ENCODE results near the gene MEIS2.
A peak's percentile ranks its signal among the peaks of the same experiment; 100 is the strongest.

The MEIS2 gene

GRCh38 chr15:36898536-36899126 lies 201.7 kb downstream of the MEIS2 start:
- no peaks in the 10 kb centered on the region for H3K4me1 Mint-ChIP-seq
- H3K36me3 Mint-ChIP-seq: no peaks in the 10 kb centered on the region
- H3K4me3 Mint-ChIP-seq: no peak overlapping the region

GRCh38 chr15:36897834-36898233 lies 202.5 kb downstream of the MEIS2 start:
- DNase-seq (ENCODE audit: low spot score in 2 of 2): no peak
- Mint-ChIP-seq H3K4me3 (no peak overlapping the region), H3K9me3 (no peaks in the 10 kb centered on the region), H3K27ac (no peak overlapping the region), H3K4me1 (no peaks in the 10 kb centered on the region), H3K36me3 (no peaks in the 10 kb centered on the region)
- no peak for ATAC-seq

More at GRCh38 chr15:36898536-36899126, 201.7 kb downstream of the MEIS2 start:
- H3K9me3 Mint-ChIP-seq: no peaks in the 10 kb centered on the region
- ATAC-seq (no peak), DNase-seq (ENCODE audit: low spot score in 2 of 2) (no peak)
- no peak overlapping the region for H3K27ac Mint-ChIP-seq

- no peak for ATAC-seq
- Mint-ChIP-seq H3K36me3 (no peaks in the 10 kb centered on the region), H3K27ac (no peak overlapping the region), H3K4me3 (no peak overlapping the region), H3K9me3 (no peaks in the 10 kb centered on the region), H3K4me1 (no peaks in the 10 kb centered on the region)
- DNase-seq (ENCODE audit: low spot score in 2 of 2): no peak
Observed at GRCh38 chr15:36896949-36897348, 203.4 kb downstream of the MEIS2 start.

DNA sequence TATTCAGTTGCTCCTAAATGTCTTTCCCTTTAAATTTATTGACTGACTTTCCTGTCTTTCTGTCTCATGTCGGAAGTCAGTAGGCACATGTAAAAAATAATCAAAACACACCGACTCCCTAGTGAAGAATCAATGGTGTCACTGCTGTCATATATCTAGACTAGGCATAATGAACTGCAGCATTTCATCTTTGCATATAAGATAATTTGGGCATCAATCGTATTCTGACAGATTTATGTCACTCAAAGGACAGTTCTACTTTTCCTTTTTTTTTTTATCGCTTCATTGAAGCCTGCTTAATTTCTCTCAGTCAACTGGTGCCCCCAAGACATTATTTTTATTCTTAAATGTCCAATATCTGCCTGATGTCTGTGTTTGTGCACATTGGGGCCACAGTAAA lies 206.3 kb downstream of the MEIS2 start:
- Mint-ChIP-seq H3K9me3 (no peaks in the 10 kb centered on the region), H3K4me1 (no peaks in the 10 kb centered on the region), H3K4me3 (no peak overlapping the region), H3K36me3 (no peaks in the 10 kb centered on the region), H3K27ac (no peak overlapping the region)
- ATAC-seq (no peak), DNase-seq (ENCODE audit: low spot score in 2 of 2) (no peak)

DNA sequence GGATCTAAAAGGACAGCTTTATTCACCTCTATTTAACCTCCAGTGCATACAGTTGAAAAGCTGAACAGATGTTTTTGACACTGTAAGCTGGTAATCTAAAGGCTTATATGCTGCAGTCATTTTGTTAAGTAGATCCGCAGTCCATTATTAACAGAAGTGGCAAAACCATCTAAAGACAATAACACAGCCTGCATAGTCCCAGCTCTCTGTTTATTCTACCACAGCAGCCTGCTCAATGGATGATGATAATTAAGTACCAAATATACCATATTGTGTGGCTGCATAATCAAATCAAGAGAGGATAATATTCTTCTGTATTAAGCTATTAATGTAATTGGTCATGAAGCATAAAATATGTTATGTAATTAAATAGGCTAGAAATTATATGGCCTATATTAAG lies 207.1 kb downstream of the MEIS2 start:
- no peaks in the 10 kb centered on the region for H3K9me3 Mint-ChIP-seq
- H3K36me3 Mint-ChIP-seq: no peaks in the 10 kb centered on the region
- no peak for ATAC-seq
- H3K27ac Mint-ChIP-seq: no peak overlapping the region
- no peaks in the 10 kb centered on the region for H3K4me1 Mint-ChIP-seq
- H3K4me3 Mint-ChIP-seq: no peak overlapping the region
- DNase-seq (ENCODE audit: low spot score in 2 of 2): no peak

DNA sequence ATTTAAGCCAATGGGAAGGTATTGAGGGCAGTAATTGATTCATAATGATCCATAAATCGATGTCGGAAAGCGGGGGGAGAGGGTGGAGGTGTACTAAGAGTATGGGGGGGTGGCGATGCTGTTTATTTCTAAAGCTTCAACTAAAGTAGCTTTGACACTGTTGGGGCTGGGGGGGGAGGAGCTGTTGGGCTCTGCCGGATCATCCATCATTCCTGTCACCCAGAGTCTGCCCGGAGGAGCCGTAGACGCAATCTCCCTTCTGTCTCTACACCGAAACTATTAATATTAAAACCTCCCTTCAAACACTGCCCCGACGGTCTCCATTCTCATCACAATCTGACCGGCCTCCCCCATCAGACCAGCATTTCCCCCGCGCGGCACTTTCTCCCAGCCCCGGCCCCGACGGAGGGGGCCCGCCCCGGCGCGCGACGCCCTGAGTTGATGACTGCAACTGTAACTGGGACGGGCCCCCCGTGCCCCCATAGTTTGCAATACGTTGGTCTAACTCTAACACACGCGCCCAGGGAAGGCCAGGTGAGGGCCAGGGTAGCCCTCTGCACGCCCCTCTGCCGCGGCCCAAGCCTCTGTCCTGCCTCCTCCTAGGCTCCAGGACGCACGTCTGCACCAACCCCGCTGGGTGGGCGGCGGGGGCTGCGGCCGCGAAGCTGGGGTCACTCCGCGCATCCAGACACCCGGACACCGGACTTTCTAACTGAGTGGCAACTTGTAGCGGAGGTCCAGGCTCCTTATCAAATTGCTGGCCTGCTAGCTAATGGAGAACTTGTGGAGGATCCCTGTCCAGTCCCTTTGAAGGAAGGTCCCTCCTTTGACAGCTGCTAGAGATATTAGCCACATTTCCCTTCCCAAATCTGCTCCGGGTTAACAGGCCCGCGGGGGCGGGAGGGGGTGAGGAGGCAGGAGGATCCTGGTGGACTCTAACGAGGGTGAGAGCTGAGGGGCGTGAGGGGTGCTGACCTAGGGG lies 212.0 kb downstream of the MEIS2 start:
- Mint-ChIP-seq H3K4me1 (peaks cover 17% of the 10 kb centered on the region), H3K27ac (no peak overlapping the region), H3K4me3 (no peak overlapping the region), H3K36me3 (no peaks in the 10 kb centered on the region), H3K9me3 (no peaks in the 10 kb centered on the region)
- ATAC-seq (no peak), DNase-seq (ENCODE audit: low spot score in 2 of 2) (no peak)

DNA sequence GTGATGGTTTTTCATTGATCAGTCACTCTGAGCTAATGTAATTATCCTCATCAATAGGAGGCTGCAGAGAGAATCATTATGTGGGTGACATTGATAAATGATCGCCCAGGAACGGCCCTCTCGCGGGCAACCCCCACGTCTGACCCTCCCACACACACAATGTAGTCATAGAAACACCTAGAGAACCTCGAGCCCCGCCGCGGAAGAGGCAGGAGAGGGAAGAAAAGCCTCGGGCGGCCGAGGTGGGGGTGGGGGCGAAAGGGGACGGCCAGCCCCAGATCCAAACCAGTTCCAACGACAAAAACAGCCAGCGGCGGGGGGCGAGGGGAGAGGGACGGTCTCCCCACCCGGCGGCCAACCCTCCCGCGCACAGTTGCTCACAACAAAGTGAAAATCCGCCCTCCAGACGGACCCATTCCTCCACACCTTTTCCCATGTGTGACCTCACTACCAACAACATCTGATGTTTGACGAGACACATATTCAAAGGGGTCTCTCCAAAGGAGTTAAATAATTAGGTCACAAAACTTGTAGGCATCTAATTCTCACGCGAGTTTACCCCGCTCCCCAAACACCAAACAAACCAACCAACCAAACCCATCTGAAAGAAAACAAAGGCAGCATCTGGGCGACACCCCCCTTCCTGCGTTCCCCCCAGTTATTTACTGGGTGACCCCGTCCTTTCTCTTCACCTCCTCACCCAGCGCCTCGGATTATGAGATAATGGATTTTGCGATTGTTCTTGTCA lies 213.0 kb downstream of the MEIS2 start:
- no peaks in the 10 kb centered on the region for H3K36me3 Mint-ChIP-seq
- no peak overlapping the region for H3K4me3 Mint-ChIP-seq
- ATAC-seq: no peak
- no peak for DNase-seq (ENCODE audit: low spot score in 2 of 2)
- H3K27ac Mint-ChIP-seq: no peak overlapping the region
- peaks cover 17% of the 10 kb centered on the region for H3K4me1 Mint-ChIP-seq
- no peaks in the 10 kb centered on the region for H3K9me3 Mint-ChIP-seq

GRCh38 chr15:36886701-36887100 lies 213.6 kb downstream of the MEIS2 start:
- H3K4me3 Mint-ChIP-seq: no peak overlapping the region
- no peak for DNase-seq (ENCODE audit: low spot score in 2 of 2)
- H3K36me3 Mint-ChIP-seq: no peaks in the 10 kb centered on the region
- no peaks in the 10 kb centered on the region for H3K9me3 Mint-ChIP-seq
- ATAC-seq: no peak
- no peak overlapping the region for H3K27ac Mint-ChIP-seq
- H3K4me1 Mint-ChIP-seq: peaks cover 17% of the 10 kb centered on the region

- DNase-seq (ENCODE audit: low spot score in 2 of 2) (no peak), ATAC-seq (no peak)
Observed at GRCh38 chr15:36886191-36886590, 214.2 kb downstream of the MEIS2 start.

DNA sequence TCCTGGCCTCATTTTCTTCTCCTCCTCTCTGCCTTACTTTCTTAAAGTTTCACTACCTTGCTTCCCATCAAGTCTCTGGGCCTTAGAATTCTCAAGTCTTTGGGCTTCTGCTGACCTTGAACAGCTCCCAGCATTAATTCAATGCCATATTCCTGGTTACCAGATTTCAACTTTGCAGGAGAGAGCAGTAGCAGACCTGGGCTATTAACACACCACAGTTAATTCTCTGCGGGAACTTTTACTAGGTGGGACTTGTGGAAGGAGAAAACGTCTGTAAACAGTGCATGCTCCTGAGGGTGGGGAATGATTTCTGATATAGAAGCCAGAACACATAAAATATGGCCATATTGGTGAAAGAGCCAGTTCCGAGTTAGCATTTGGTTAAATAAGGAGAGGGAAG lies 214.6 kb downstream of the MEIS2 start:
- Mint-ChIP-seq H3K4me1 (peaks cover 17% of the 10 kb centered on the region), H3K4me3 (no peak overlapping the region), H3K36me3 (no peaks in the 10 kb centered on the region), H3K27ac (no peak overlapping the region), H3K9me3 (no peaks in the 10 kb centered on the region)
- no peak for ATAC-seq
- DNase-seq (ENCODE audit: low spot score in 2 of 2): no peak

More at GRCh38 chr15:36886191-36886590, 214.2 kb downstream of the MEIS2 start:
- Mint-ChIP-seq H3K9me3 (no peaks in the 10 kb centered on the region), H3K36me3 (no peaks in the 10 kb centered on the region), H3K4me1 (peaks cover 17% of the 10 kb centered on the region), H3K27ac (no peak overlapping the region), H3K4me3 (no peak overlapping the region)

GRCh38 chr15:36884936-36885635 lies 215.3 kb downstream of the MEIS2 start:
- ATAC-seq (no peak), DNase-seq (ENCODE audit: low spot score in 2 of 2) (no peak)
- Mint-ChIP-seq H3K4me1 (peaks cover 17% of the 10 kb centered on the region), H3K27ac (no peak overlapping the region), H3K36me3 (no peaks in the 10 kb centered on the region), H3K4me3 (no peak overlapping the region), H3K9me3 (no peaks in the 10 kb centered on the region)

GRCh38 chr15:36884518-36884875 lies 215.9 kb downstream of the MEIS2 start:
- peaks cover 17% of the 10 kb centered on the region for H3K4me1 Mint-ChIP-seq

GRCh38 chr15:36883713-36884517 lies 216.4 kb downstream of the MEIS2 start:
- no peak overlapping the region for H3K4me3 Mint-ChIP-seq
- peak; percentile 36 to 82 for DNase-seq (ENCODE audit: low spot score in 2 of 2)
- H3K27ac Mint-ChIP-seq: no peak overlapping the region
- peaks cover 17% of the 10 kb centered on the region for H3K4me1 Mint-ChIP-seq
- peak; percentile 65 for ATAC-seq
- H3K9me3 Mint-ChIP-seq: no peaks in the 10 kb centered on the region
- H3K36me3 Mint-ChIP-seq: no peaks in the 10 kb centered on the region

More at GRCh38 chr15:36884518-36884875, 215.9 kb downstream of the MEIS2 start:
- no peak overlapping the region for H3K27ac Mint-ChIP-seq
- no peak for DNase-seq (ENCODE audit: low spot score in 2 of 2)
- no peaks in the 10 kb centered on the region for H3K9me3 Mint-ChIP-seq
- no peak overlapping the region for H3K4me3 Mint-ChIP-seq
- no peaks in the 10 kb centered on the region for H3K36me3 Mint-ChIP-seq
- ATAC-seq: no peak

GRCh38 chr15:36882487-36883131 lies 217.7 kb downstream of the MEIS2 start:
- Mint-ChIP-seq H3K4me3 (no peak overlapping the region), H3K9me3 (no peaks in the 10 kb centered on the region), H3K27ac (no peak overlapping the region), H3K36me3 (no peaks in the 10 kb centered on the region), H3K4me1 (peaks cover 23% of the 10 kb centered on the region)
- ATAC-seq: no peak
- DNase-seq (ENCODE audit: low spot score in 2 of 2): no peak

Data from stimulated activated effector memory CD8-positive, alpha-beta T cell treated with anti-CD3 and anti-CD28 coated beads, Interleukin-12 subunit alpha, Interleukin-12 subunit beta, amount 100 ng/mL, for 72 hours (primary cell).